Neural cell (in vitro differentiated cells): ENCODE measurements around the gene RANBP10. TPM values are rescaled to one million over a fixed set of nuclear protein-coding genes. Genes with fewer than 3 reads are reported as not detected.

Experiments
- H2AFZ ChIP-seq: fragments of 200-600, 300-800 bp; sonication (generic), shearing (Covaris generic); 2 replicates; pipeline ENCODE4 v1.6.0; 2014; ENCODE audit warnings: low read depth, mild to moderate bottlenecking, antibody characterized with exemption, low read length, moderate library complexity
- H3F3A ChIP-seq: fragments of 200-600 bp; shearing (Covaris generic); 2 replicates; pipeline ENCODE4 v1.6.1; 2016; ENCODE audit warnings: mild to moderate bottlenecking, moderate library complexity, mixed read lengths, antibody characterized with exemption, low read length; ENCODE audit not compliant: insufficient read depth, poor library complexity, severe bottlenecking
- H3K27ac ChIP-seq: fragments of 200-600, 300-800 bp; sonication (generic), shearing (Covaris generic); 2 replicates; pipeline ENCODE4 v1.5.1; 2014; ENCODE audit warnings: mild to moderate bottlenecking, low read length, moderate library complexity
- H3K27me3 ChIP-seq: fragments of 300-800, 200-600 bp; sonication (generic), shearing (Covaris generic); 2 replicates; pipeline ENCODE4 v1.6.0; 2014; ENCODE audit warnings: mild to moderate bottlenecking, low read depth, low read length, moderate library complexity; ENCODE audit not compliant: insufficient read depth
- H3K36me3 ChIP-seq: fragments of 300-800, 200-600 bp; sonication (generic), shearing (Covaris generic); 2 replicates; pipeline ENCODE4 v1.5.1; 2014; ENCODE audit warnings: mild to moderate bottlenecking, antibody characterized with exemption, low read length, moderate library complexity; ENCODE audit not compliant: insufficient read depth
- H3K4me2 ChIP-seq: fragments of 300-800, 200-600 bp; sonication (generic), shearing (Covaris generic); 2 replicates; pipeline ENCODE4 v1.6.0; 2014; ENCODE audit warnings: mild to moderate bottlenecking, low read length
- H3K4me3 ChIP-seq: fragments of 300-800, 200-600 bp; sonication (generic), shearing (Covaris generic); 2 replicates; pipeline ENCODE4 v1.5.1; 2014; ENCODE audit warnings: mild to moderate bottlenecking, low read length, moderate library complexity
- H3K79me2 ChIP-seq: fragments of 200-600 bp; shearing (Covaris generic); replicated peaks from 2 replicates; pipeline ENCODE4 v1.6.0; 2014; ENCODE audit warnings: mild to moderate bottlenecking, low read length, moderate library complexity; ENCODE audit not compliant: insufficient read depth
- H3K9ac ChIP-seq: fragments of 300-800, 200-600 bp; sonication (generic), shearing (Covaris generic); 2 replicates; pipeline ENCODE4 v1.6.1; 2016; ENCODE audit warnings: mild to moderate bottlenecking, low read length, mixed read lengths
- H3K9me2 ChIP-seq: fragments of 200-600 bp; shearing (Covaris generic); 2 replicates; pipeline ENCODE4 v1.6.1; 2016; ENCODE audit warnings: mild to moderate bottlenecking, low read length, mixed read lengths; ENCODE audit not compliant: insufficient read depth
- H3K9me3 ChIP-seq: fragments of 200-600, 300-800 bp; sonication (generic), shearing (Covaris generic); 2 replicates; pipeline ENCODE4 v1.6.1; 2016; ENCODE audit warnings: mild to moderate bottlenecking, mixed run types, low read length, moderate library complexity, mixed read lengths
- H4K20me1 ChIP-seq: fragments of 200-600 bp; shearing (Covaris generic); 2 replicates; pipeline ENCODE4 v1.6.1; 2016; ENCODE audit warnings: mild to moderate bottlenecking, mixed run types; ENCODE audit not compliant: insufficient read depth
- EP300 ChIP-seq: fragments of 450-650 bp; conservative IDR thresholded peaks from 2 replicates; pipeline ENCODE4 v1.6.1; 2014; ENCODE audit warnings: antibody characterized with exemption, mild to moderate bottlenecking, moderate library complexity; ENCODE audit not compliant: poor library complexity, severe bottlenecking
- EZH2 ChIP-seq: fragments of 200-600, 300-800 bp; shearing (Covaris generic), sonication (generic); IDR thresholded peaks from 2 replicates; pipeline ENCODE4 v1.6.1; 2014; ENCODE audit warnings: antibody characterized with exemption, low read length, borderline replicate concordance, mild to moderate bottlenecking; ENCODE audit not compliant: insufficient read depth, poor library complexity, severe bottlenecking
- MXI1 ChIP-seq: fragments of 450-650 bp; conservative IDR thresholded peaks from 2 replicates; pipeline ENCODE4 v1.6.1; 2014; ENCODE audit warnings: antibody characterized with exemption, mild to moderate bottlenecking; ENCODE audit not compliant: poor library complexity, severe bottlenecking
- POLR2AphosphoS5 ChIP-seq: IDR thresholded peaks from 2 replicates; pipeline ENCODE4 v1.6.1; 2012
- RAD21 ChIP-seq: fragments of 450-650 bp; conservative IDR thresholded peaks from 2 replicates; pipeline ENCODE4 v1.6.1; 2014; ENCODE audit warnings: antibody characterized with exemption, mild to moderate bottlenecking, moderate library complexity
- SMC3 ChIP-seq: fragments of 450-650 bp; conservative IDR thresholded peaks from 2 replicates; pipeline ENCODE4 v1.6.1; 2014; ENCODE audit warnings: antibody characterized with exemption, mild to moderate bottlenecking, moderate library complexity; ENCODE audit not compliant: poor library complexity
- TAF1 ChIP-seq: IDR thresholded peaks from 2 replicates; pipeline ENCODE4 v1.6.1; 2012; ENCODE audit warnings: low read depth
- polyA plus RNA-seq: library from polyadenylated mRNA; depleted of rRNA; stranded (reverse); fragments of >200 nt; gene quantifications from 2 replicates; pipeline ENCODE4 v1.2.3, GENCODE V29; 2014
- TF ChIP-seq, protein P1 (sequence below): IDR thresholded peaks from 2 replicates; pipeline ENCODE4 v1.6.1; 2012; ENCODE audit warnings: borderline replicate concordance
- TF ChIP-seq, protein P2 (sequence below): fragments of 450-650 bp; IDR thresholded peaks from 2 replicates; pipeline ENCODE4 v1.5.1; 2014; ENCODE audit warnings: antibody characterized with exemption, mild to moderate bottlenecking, moderate library complexity; ENCODE audit not compliant: poor library complexity, severe bottlenecking

RANBP10 gene
- polyA plus RNA-seq, 1 donor from 2014 or later = 10.9 TPM

GRCh38 chr16:67781565-67781921, 24.8 kb downstream of the RANBP10 start:
- no peak overlapping the region for H3K4me2 ChIP-seq
- no peaks in the 10 kb centered on the region for H3K9me3 ChIP-seq
- TF ChIP-seq TAF1 (no peak), SMC3 (no peak), POLR2AphosphoS5 (no peak), EZH2 (no peak), RAD21 (no peak), EP300 (no peak), MXI1 (no peak)
- TF ChIP-seq, protein P1, sequence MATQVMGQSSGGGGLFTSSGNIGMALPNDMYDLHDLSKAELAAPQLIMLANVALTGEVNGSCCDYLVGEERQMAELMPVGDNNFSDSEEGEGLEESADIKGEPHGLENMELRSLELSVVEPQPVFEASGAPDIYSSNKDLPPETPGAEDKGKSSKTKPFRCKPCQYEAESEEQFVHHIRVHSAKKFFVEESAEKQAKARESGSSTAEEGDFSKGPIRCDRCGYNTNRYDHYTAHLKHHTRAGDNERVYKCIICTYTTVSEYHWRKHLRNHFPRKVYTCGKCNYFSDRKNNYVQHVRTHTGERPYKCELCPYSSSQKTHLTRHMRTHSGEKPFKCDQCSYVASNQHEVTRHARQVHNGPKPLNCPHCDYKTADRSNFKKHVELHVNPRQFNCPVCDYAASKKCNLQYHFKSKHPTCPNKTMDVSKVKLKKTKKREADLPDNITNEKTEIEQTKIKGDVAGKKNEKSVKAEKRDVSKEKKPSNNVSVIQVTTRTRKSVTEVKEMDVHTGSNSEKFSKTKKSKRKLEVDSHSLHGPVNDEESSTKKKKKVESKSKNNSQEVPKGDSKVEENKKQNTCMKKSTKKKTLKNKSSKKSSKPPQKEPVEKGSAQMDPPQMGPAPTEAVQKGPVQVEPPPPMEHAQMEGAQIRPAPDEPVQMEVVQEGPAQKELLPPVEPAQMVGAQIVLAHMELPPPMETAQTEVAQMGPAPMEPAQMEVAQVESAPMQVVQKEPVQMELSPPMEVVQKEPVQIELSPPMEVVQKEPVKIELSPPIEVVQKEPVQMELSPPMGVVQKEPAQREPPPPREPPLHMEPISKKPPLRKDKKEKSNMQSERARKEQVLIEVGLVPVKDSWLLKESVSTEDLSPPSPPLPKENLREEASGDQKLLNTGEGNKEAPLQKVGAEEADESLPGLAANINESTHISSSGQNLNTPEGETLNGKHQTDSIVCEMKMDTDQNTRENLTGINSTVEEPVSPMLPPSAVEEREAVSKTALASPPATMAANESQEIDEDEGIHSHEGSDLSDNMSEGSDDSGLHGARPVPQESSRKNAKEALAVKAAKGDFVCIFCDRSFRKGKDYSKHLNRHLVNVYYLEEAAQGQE = no peak
- TF ChIP-seq, protein P2, sequence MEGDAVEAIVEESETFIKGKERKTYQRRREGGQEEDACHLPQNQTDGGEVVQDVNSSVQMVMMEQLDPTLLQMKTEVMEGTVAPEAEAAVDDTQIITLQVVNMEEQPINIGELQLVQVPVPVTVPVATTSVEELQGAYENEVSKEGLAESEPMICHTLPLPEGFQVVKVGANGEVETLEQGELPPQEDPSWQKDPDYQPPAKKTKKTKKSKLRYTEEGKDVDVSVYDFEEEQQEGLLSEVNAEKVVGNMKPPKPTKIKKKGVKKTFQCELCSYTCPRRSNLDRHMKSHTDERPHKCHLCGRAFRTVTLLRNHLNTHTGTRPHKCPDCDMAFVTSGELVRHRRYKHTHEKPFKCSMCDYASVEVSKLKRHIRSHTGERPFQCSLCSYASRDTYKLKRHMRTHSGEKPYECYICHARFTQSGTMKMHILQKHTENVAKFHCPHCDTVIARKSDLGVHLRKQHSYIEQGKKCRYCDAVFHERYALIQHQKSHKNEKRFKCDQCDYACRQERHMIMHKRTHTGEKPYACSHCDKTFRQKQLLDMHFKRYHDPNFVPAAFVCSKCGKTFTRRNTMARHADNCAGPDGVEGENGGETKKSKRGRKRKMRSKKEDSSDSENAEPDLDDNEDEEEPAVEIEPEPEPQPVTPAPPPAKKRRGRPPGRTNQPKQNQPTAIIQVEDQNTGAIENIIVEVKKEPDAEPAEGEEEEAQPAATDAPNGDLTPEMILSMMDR = no peak
- H4K20me1 ChIP-seq = no peaks in the 10 kb centered on the region
- no peak overlapping the region for H3K9ac ChIP-seq
- H3K79me2 ChIP-seq = peaks cover 6% of the 10 kb centered on the region
- H3K9me2 ChIP-seq = no peaks in the 10 kb centered on the region
- no peak overlapping the region for H3K4me3 ChIP-seq
- H3F3A ChIP-seq = no peaks in the 10 kb centered on the region
- no peaks in the 10 kb centered on the region for H3K36me3 ChIP-seq
- H3K27me3 ChIP-seq = no peaks in the 10 kb centered on the region
- peak overlapping the region; percentile 8 for H3K27ac ChIP-seq
- no peak overlapping the region for H2AFZ ChIP-seq

DNA sequence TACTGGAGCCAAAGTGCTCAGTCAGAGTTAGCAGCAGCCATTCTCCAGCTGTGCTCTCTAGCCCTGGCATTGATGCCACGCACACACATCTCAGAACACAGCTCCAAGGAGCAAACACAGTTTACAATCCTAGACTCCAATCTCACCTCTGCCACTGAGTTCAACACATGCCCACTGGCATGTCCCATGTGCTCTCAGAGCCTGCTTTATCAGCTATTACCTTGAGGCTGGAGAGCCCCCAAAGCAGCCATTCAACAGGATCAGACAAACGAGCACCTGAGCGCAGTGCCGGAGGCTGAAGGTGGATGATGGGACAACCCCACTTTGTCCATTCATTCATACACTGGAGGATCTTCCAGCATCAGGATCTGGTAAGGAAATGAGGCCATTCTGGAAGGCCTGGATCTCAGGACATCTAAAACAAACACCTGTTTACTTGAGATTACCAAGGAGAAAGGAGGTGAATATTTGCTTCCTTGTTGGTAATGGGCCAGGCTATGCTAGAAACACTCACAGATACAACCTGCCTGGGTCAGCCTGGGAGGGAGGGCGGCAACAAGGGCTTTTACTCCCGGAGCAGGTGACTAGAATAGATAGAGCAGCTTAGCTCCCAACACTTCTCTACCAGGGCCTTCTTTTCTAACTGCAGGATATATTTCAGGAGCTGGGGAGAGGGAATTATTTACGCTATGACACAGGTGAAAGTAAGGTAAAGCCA, 25.4 kb downstream of the RANBP10 start:
- Histone ChIP-seq H3K27ac (no peak overlapping the region), H3K9me2 (no peaks in the 10 kb centered on the region), H4K20me1 (no peaks in the 10 kb centered on the region), H3F3A (no peaks in the 10 kb centered on the region), H3K79me2 (peaks cover 6% of the 10 kb centered on the region), H3K4me2 (no peak overlapping the region), H2AFZ (no peak overlapping the region), H3K27me3 (no peaks in the 10 kb centered on the region), H3K4me3 (no peak overlapping the region), H3K9ac (no peak overlapping the region), H3K36me3 (no peaks in the 10 kb centered on the region), H3K9me3 (no peaks in the 10 kb centered on the region)
- no peak for TF ChIP-seq EZH2
- no peak for TF ChIP-seq SMC3
- no peak for TF ChIP-seq EP300
- no peak for TF ChIP-seq MXI1
- TF ChIP-seq, protein P1 = no peak
- no peak for TF ChIP-seq TAF1
- no peak for TF ChIP-seq POLR2AphosphoS5
- no peak for TF ChIP-seq RAD21
- TF ChIP-seq, protein P2 = no peak
